Nephron progenitor cell (in vitro differentiated cells): ENCODE data around the gene UBR2.
A peak's percentile ranks its signal among the peaks of the same experiment; 100 is the strongest.

Source experiments
- DNase-seq: peaks from one replicate; pipeline ENCODE4 v3.0.0; 2021
- H3K27ac Mint-ChIP-seq: 2 replicates; pipeline ENCODE4 v1.8.0; 2021; ENCODE audit warnings: mild to moderate bottlenecking, moderate library complexity, mixed read lengths
- H3K27me3 Mint-ChIP-seq: 2 replicates; pipeline ENCODE4 v1.8.0; 2021; ENCODE audit warnings: mild to moderate bottlenecking, low read depth, mixed read lengths; ENCODE audit not compliant: poor library complexity
- H3K36me3 Mint-ChIP-seq: 2 replicates; pipeline ENCODE4 v1.8.0; 2021; ENCODE audit warnings: low read depth, mixed read lengths
- H3K4me1 Mint-ChIP-seq: 2 replicates; pipeline ENCODE4 v1.8.0; 2021; ENCODE audit warnings: mixed read lengths
- H3K4me3 Mint-ChIP-seq: 2 replicates; pipeline ENCODE4 v1.8.0; 2021; ENCODE audit warnings: mild to moderate bottlenecking, moderate library complexity, mixed read lengths
- H3K9me3 Mint-ChIP-seq: 2 replicates; pipeline ENCODE4 v1.8.0; 2021; ENCODE audit warnings: mild to moderate bottlenecking, moderate library complexity, mixed read lengths
- CTCF ChIP-seq: fragments of 200-600 bp; sonication (generic); IDR thresholded peaks from 2 replicates; pipeline ENCODE4 v1.5.0; 2021; ENCODE audit warnings: antibody characterized with exemption

UBR2 gene

DNA sequence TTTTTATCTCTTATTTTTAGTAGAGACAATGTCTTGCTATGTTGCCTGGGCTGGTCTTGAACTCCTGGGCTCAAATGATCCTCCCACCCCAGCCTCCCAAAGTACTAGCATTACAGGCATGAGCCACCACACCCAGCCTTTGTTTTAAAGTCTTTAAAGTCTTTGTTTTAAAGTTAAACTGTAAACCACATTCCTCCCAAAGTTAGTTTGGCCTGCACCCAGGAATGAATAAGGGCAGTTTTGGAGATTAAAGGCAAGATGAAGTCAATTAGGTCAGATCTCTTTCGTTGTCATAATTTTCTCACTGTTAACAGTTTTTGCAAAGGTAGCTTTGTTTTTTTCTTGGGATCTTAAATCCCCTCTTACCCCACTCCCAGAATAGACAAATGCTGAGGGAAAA is 63.8 kb downstream of the UBR2 start:
- DNase-seq: no peak
- no peak overlapping the region for H3K27ac Mint-ChIP-seq
- peaks cover 9% of the 10 kb centered on the region for H3K9me3 Mint-ChIP-seq
- peaks cover 68% of the 10 kb centered on the region for H3K36me3 Mint-ChIP-seq
- H3K27me3 Mint-ChIP-seq: no peaks in the 10 kb centered on the region
- TF ChIP-seq CTCF: no peak
- H3K4me3 Mint-ChIP-seq: no peak overlapping the region
- H3K4me1 Mint-ChIP-seq: peaks cover 5% of the 10 kb centered on the region

- Mint-ChIP-seq H3K27ac (no peak overlapping the region), H3K4me3 (no peak overlapping the region), H3K36me3 (peaks cover 66% of the 10 kb centered on the region), H3K4me1 (peaks cover 5% of the 10 kb centered on the region), H3K9me3 (peaks cover 9% of the 10 kb centered on the region), H3K27me3 (no peaks in the 10 kb centered on the region)
- TF ChIP-seq CTCF: no peak
- no peak for DNase-seq
Measured at GRCh38 chr6:42628604-42629003, 64.8 kb downstream of the UBR2 start.

GRCh38 chr6:42629845-42630244 is 66.0 kb downstream of the UBR2 start:
- Mint-ChIP-seq H3K4me1 (peaks cover 5% of the 10 kb centered on the region), H3K36me3 (peaks cover 59% of the 10 kb centered on the region), H3K9me3 (peaks cover 9% of the 10 kb centered on the region), H3K27me3 (no peaks in the 10 kb centered on the region), H3K4me3 (no peak overlapping the region), H3K27ac (no peak overlapping the region)
- TF ChIP-seq CTCF: no peak
- DNase-seq: no peak

- H3K4me3 Mint-ChIP-seq: no peak overlapping the region
- H3K36me3 Mint-ChIP-seq: peaks cover 52% of the 10 kb centered on the region
- no peak for TF ChIP-seq CTCF
- no peaks in the 10 kb centered on the region for H3K9me3 Mint-ChIP-seq
- DNase-seq: no peak
- H3K27ac Mint-ChIP-seq: no peak overlapping the region
- no peaks in the 10 kb centered on the region for H3K4me1 Mint-ChIP-seq
- H3K27me3 Mint-ChIP-seq: no peaks in the 10 kb centered on the region
Measured at GRCh38 chr6:42637681-42638080, 73.9 kb downstream of the UBR2 start.

- peak overlapping the region; percentile 27 for H3K27ac Mint-ChIP-seq
- H3K4me3 Mint-ChIP-seq: no peak overlapping the region
Measured at GRCh38 chr6:42642794-42643193, 79.0 kb downstream of the UBR2 start.

More at GRCh38 chr6:42642794-42643193, 79.0 kb downstream of the UBR2 start:
- TF ChIP-seq CTCF: no peak
- Mint-ChIP-seq H3K9me3 (no peaks in the 10 kb centered on the region), H3K27me3 (no peaks in the 10 kb centered on the region), H3K36me3 (peaks cover 49% of the 10 kb centered on the region), H3K4me1 (no peaks in the 10 kb centered on the region)
- no peak for DNase-seq
